GM23338 (cell line): ENCODE measurements around the gene ACTMAP. TPM values are rescaled to one million over a fixed set of nuclear protein-coding genes. Genes with fewer than 3 reads are reported as not detected.

ENCODE experiments used
- ATAC-seq: fragments of 200-7000 bp; cut with Tn5 transposase; 3 replicates; pipeline ENCODE4 v1.9.1; 2020
- DNase-seq: peaks from one replicate; pipeline ENCODE4 v3.0.0-alpha.2; 2015; ENCODE audit warnings: low spot score
- H2AFZ ChIP-seq: fragments of 200-600 bp; sonication (generic); 2 replicates; pipeline ENCODE4 v1.8.0; 2016; ENCODE audit warnings: antibody characterized with exemption, mild to moderate bottlenecking, moderate library complexity
- H3F3A ChIP-seq: fragments of 200-600 bp; sonication (generic); replicated peaks from 2 replicates; pipeline ENCODE4 v1.8.0; 2017; ENCODE audit warnings: antibody characterized with exemption, mixed run types, low read depth
- H3K27ac ChIP-seq: fragments of 200-600 bp; sonication (generic); 2 replicates; pipeline ENCODE4 v1.6.1; 2016; ENCODE audit warnings: low read depth
- H3K27me3 ChIP-seq: fragments of 200-600 bp; sonication (generic); 2 replicates; pipeline ENCODE4 v1.8.0; 2016; ENCODE audit warnings: mild to moderate bottlenecking, mixed run types, moderate library complexity; ENCODE audit not compliant: insufficient read depth
- H3K36me3 ChIP-seq: fragments of 200-600 bp; sonication (generic); 2 replicates; pipeline ENCODE4 v1.8.0; 2016; ENCODE audit warnings: mild to moderate bottlenecking; ENCODE audit not compliant: insufficient read depth
- H3K4me1 ChIP-seq: fragments of 200-600 bp; sonication (generic); 2 replicates; pipeline ENCODE4 v1.8.0; 2016; ENCODE audit warnings: mild to moderate bottlenecking, moderate library complexity; ENCODE audit not compliant: insufficient read depth
- H3K4me2 ChIP-seq: fragments of 200-600 bp; sonication (generic); 2 replicates; pipeline ENCODE4 v1.7.1; 2017; ENCODE audit warnings: mixed run types
- H3K4me3 ChIP-seq: fragments of 200-600 bp; sonication (generic); 2 replicates; pipeline ENCODE4 v1.6.1; 2016; ENCODE audit warnings: mixed run types
- H3K79me2 ChIP-seq: fragments of 200-600 bp; sonication (generic); replicated peaks from 2 replicates; pipeline ENCODE4 v1.8.0; 2017; ENCODE audit warnings: mild to moderate bottlenecking; ENCODE audit not compliant: insufficient read depth
- H3K9me2 ChIP-seq: fragments of 200-600 bp; sonication (generic); 2 replicates; pipeline ENCODE4 v1.8.0; 2017; ENCODE audit not compliant: insufficient read depth
- H4K20me1 ChIP-seq: fragments of 200-600 bp; sonication (generic); replicated peaks from 2 replicates; pipeline ENCODE4 v1.8.0; 2017; ENCODE audit warnings: mild to moderate bottlenecking; ENCODE audit not compliant: insufficient read depth
- H3K27ac Mint-ChIP-seq: 2 replicates; pipeline ENCODE4 v1.8.0; 2020; ENCODE audit warnings: inconsistent platforms, mild to moderate bottlenecking, moderate library complexity, mixed read lengths
- H3K27me3 Mint-ChIP-seq: 3 replicates; pipeline ENCODE4 v1.8.0; 2022; ENCODE audit warnings: low read depth, mild to moderate bottlenecking, moderate library complexity, mixed read lengths, inconsistent platforms; ENCODE audit not compliant: insufficient read depth, poor library complexity
- H3K36me3 Mint-ChIP-seq: 3 replicates; pipeline ENCODE4 v1.8.0; 2021; ENCODE audit warnings: low read depth, mild to moderate bottlenecking, inconsistent platforms, moderate library complexity, mixed read lengths
- H3K4me1 Mint-ChIP-seq: 3 replicates; pipeline ENCODE4 v1.8.0; 2020; ENCODE audit warnings: mild to moderate bottlenecking, inconsistent platforms, mixed read lengths
- H3K4me3 Mint-ChIP-seq: 3 replicates; pipeline ENCODE4 v1.8.0; 2021; ENCODE audit warnings: moderate library complexity, mild to moderate bottlenecking, inconsistent platforms, mixed read lengths
- H3K9me3 Mint-ChIP-seq: 3 replicates; pipeline ENCODE4 v1.8.0; 2020; ENCODE audit warnings: moderate library complexity, mild to moderate bottlenecking, inconsistent platforms, mixed read lengths
- CREB1 ChIP-seq: fragments of 250-450 bp; sonication (Bioruptor Pico); IDR thresholded peaks from 2 replicates; pipeline ENCODE4 v1.5.0; 2020; ENCODE audit warnings: low read depth, mild to moderate bottlenecking, moderate library complexity
- EZH2 ChIP-seq: fragments of 200-600 bp; sonication (generic); IDR thresholded peaks from one replicate; pipeline ENCODE4 v1.8.0; 2017; ENCODE audit warnings: antibody characterized with exemption, mild to moderate bottlenecking, low read depth; ENCODE audit not compliant: unreplicated experiment
- EZH2phosphoT487 ChIP-seq: fragments of 200-600 bp; sonication (generic); IDR thresholded peaks from one replicate; pipeline ENCODE4 v1.8.1; 2018; ENCODE audit warnings: antibody characterized with exemption; ENCODE audit not compliant: unreplicated experiment
- JUNB ChIP-seq: IDR thresholded peaks from one replicate; pipeline ENCODE4 v1.6.1; 2016; ENCODE audit warnings: antibody characterized with exemption; ENCODE audit not compliant: unreplicated experiment
- NANOG ChIP-seq: IDR thresholded peaks from 2 replicates; pipeline ENCODE4 v1.6.1; 2016; ENCODE audit warnings: antibody characterized with exemption, borderline replicate concordance
- POLR2AphosphoS5 ChIP-seq: IDR thresholded peaks from 2 replicates; pipeline ENCODE4 v1.6.1; 2016; ENCODE audit warnings: antibody characterized with exemption, low read depth
- STAT1 ChIP-seq: IDR thresholded peaks from one replicate; pipeline ENCODE4 v1.6.1; 2016; ENCODE audit warnings: antibody characterized with exemption; ENCODE audit not compliant: unreplicated experiment
- ZNF114 ChIP-seq: fragments of 250-450 bp; sonication (Bioruptor Pico); IDR thresholded peaks from 2 replicates; pipeline ENCODE4 v1.5.0; 2020; ENCODE audit warnings: mild to moderate bottlenecking, moderate library complexity
- ZNF331 ChIP-seq: fragments of 250-450 bp; sonication (Bioruptor Pico); IDR thresholded peaks from 2 replicates; pipeline ENCODE4 v1.5.0; 2020; ENCODE audit warnings: low read depth, mild to moderate bottlenecking, moderate library complexity
- ZNF462 ChIP-seq: fragments of 250-450 bp; sonication (Bioruptor Pico); IDR thresholded peaks from 2 replicates; pipeline ENCODE4 v1.5.0; 2020; ENCODE audit warnings: mild to moderate bottlenecking, moderate library complexity
- polyA plus RNA-seq: library from polyadenylated mRNA; unstranded; fragments of >200 nt; fragmentation: Nextera tagmentation; extraction: Ambion mirVana; gene quantifications from 2 replicates; pipeline ENCODE4 v1.2.1, GENCODE V29; 2016
- total RNA-seq: library from RNA; depleted of rRNA; stranded (reverse); fragments of >200 nt; shearing (Covaris generic); gene quantifications from 2 replicates; pipeline ENCODE4 v1.2.3, GENCODE V29; 2014
- TF ChIP-seq, protein P1 (sequence below): IDR thresholded peaks from 2 replicates; pipeline ENCODE4 v1.6.1; 2016; ENCODE audit warnings: antibody characterized with exemption
- TF ChIP-seq, protein P2 (sequence below): IDR thresholded peaks from one replicate; pipeline ENCODE4 v1.6.1; 2018; ENCODE audit warnings: antibody characterized with exemption; ENCODE audit not compliant: unreplicated experiment
- TF ChIP-seq, protein P3 (sequence below), 2 experiments: fragments of 200-600 bp in 1 of 2; sonication (generic) in 1 of 2; conservative IDR thresholded peaks; 2 replicates each; pipeline versions ENCODE4 v1.5.1 to v1.6.1; 2016 to 2017; ENCODE audit warnings: antibody characterized with exemption in 2 of 2, low read depth in 2 of 2, mild to moderate bottlenecking in 2 of 2, moderate library complexity in 1 of 2

ACTMAP gene
- total and polyA plus RNA-seq, 2 experiments from 2014 or later, result 14.9 to 16.7 TPM

DNA sequence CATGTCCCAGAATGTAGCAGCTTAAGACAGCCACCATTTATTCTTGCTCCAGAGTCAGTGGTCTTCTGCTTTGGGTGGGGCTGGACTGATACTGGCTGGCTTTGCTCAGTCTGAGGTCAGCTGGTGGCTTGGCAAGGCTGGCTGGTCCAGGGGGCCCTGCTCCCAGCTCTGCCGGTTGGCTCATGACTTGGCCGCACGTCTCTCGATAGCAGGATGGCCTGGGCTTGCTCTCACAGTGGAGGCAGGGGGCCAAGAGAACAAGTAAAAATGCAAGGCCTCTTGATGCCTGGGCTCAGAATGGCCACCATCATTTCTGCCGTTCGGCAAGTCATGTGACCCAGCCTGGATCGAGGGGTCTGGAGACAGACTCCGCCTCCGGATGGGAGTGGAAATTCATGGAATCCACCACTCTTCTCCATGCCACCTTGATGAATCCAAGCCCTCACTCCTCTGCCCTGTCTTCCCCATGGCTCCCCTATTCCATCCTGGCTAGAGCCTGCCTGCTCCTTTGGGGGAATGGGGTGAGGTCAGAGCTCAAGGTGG is 13.1 kb downstream of the ACTMAP start:
- H3K4me3 Mint-ChIP-seq, result no peak overlapping the region
- H2AFZ ChIP-seq, result no peak overlapping the region
- H3K27ac ChIP-seq, result no peak overlapping the region
- H3K4me1 ChIP-seq, result no peaks in the 10 kb centered on the region; the same call in 1 of the 2 replicates
- H3K27ac Mint-ChIP-seq, result no peak overlapping the region
- H3K36me3 Mint-ChIP-seq, result peaks cover 51% of the 10 kb centered on the region
- H3K79me2 ChIP-seq, result no peaks in the 10 kb centered on the region
- H3K4me2 ChIP-seq, result no peak overlapping the region
- peaks cover 13% of the 10 kb centered on the region for H3K27me3 Mint-ChIP-seq
- DNase-seq, result no peak
- ATAC-seq, result no peak
- H3K9me2 ChIP-seq, result no peaks in the 10 kb centered on the region
- H3K36me3 ChIP-seq, result peaks cover 7% of the 10 kb centered on the region
- H3K4me3 ChIP-seq, result no peak overlapping the region
- no peak for TF ChIP-seq POLR2AphosphoS5
- no peak for TF ChIP-seq EZH2
- TF ChIP-seq ZNF331 (CRISPR knock-in tag), result no peak
- TF ChIP-seq, protein P1, sequence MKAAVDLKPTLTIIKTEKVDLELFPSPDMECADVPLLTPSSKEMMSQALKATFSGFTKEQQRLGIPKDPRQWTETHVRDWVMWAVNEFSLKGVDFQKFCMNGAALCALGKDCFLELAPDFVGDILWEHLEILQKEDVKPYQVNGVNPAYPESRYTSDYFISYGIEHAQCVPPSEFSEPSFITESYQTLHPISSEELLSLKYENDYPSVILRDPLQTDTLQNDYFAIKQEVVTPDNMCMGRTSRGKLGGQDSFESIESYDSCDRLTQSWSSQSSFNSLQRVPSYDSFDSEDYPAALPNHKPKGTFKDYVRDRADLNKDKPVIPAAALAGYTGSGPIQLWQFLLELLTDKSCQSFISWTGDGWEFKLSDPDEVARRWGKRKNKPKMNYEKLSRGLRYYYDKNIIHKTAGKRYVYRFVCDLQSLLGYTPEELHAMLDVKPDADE, result no peak
- TF ChIP-seq JUNB, result no peak
- no peak for TF ChIP-seq ZNF114 (CRISPR knock-in tag)
- TF ChIP-seq CREB1 (CRISPR knock-in tag), result no peak
- TF ChIP-seq ZNF462 (CRISPR knock-in tag), result no peak
- TF ChIP-seq, protein P2, sequence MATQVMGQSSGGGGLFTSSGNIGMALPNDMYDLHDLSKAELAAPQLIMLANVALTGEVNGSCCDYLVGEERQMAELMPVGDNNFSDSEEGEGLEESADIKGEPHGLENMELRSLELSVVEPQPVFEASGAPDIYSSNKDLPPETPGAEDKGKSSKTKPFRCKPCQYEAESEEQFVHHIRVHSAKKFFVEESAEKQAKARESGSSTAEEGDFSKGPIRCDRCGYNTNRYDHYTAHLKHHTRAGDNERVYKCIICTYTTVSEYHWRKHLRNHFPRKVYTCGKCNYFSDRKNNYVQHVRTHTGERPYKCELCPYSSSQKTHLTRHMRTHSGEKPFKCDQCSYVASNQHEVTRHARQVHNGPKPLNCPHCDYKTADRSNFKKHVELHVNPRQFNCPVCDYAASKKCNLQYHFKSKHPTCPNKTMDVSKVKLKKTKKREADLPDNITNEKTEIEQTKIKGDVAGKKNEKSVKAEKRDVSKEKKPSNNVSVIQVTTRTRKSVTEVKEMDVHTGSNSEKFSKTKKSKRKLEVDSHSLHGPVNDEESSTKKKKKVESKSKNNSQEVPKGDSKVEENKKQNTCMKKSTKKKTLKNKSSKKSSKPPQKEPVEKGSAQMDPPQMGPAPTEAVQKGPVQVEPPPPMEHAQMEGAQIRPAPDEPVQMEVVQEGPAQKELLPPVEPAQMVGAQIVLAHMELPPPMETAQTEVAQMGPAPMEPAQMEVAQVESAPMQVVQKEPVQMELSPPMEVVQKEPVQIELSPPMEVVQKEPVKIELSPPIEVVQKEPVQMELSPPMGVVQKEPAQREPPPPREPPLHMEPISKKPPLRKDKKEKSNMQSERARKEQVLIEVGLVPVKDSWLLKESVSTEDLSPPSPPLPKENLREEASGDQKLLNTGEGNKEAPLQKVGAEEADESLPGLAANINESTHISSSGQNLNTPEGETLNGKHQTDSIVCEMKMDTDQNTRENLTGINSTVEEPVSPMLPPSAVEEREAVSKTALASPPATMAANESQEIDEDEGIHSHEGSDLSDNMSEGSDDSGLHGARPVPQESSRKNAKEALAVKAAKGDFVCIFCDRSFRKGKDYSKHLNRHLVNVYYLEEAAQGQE, result no peak
- no peak for TF ChIP-seq NANOG
- TF ChIP-seq, protein P3, sequence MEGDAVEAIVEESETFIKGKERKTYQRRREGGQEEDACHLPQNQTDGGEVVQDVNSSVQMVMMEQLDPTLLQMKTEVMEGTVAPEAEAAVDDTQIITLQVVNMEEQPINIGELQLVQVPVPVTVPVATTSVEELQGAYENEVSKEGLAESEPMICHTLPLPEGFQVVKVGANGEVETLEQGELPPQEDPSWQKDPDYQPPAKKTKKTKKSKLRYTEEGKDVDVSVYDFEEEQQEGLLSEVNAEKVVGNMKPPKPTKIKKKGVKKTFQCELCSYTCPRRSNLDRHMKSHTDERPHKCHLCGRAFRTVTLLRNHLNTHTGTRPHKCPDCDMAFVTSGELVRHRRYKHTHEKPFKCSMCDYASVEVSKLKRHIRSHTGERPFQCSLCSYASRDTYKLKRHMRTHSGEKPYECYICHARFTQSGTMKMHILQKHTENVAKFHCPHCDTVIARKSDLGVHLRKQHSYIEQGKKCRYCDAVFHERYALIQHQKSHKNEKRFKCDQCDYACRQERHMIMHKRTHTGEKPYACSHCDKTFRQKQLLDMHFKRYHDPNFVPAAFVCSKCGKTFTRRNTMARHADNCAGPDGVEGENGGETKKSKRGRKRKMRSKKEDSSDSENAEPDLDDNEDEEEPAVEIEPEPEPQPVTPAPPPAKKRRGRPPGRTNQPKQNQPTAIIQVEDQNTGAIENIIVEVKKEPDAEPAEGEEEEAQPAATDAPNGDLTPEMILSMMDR (conservative IDR thresholded peaks at IDR 0.05; ENCODE audit: low read depth in 2 of 2), result no peak
- TF ChIP-seq EZH2phosphoT487, result no peak
- no peak for TF ChIP-seq STAT1
- peaks cover 5% of the 10 kb centered on the region; the same call in 2 of the 3 replicates for H3K4me1 Mint-ChIP-seq
- H3K9me3 Mint-ChIP-seq, result 0 out of 3 replicates have a peak, but pooled peaks cover 3% of the 10 kb centered on the region
- no peaks in the 10 kb centered on the region for H3K27me3 ChIP-seq
- H4K20me1 ChIP-seq, result no peaks in the 10 kb centered on the region
- H3F3A ChIP-seq, result no peaks in the 10 kb centered on the region
